Measurements from ENCODE around the gene ZNF606. TPM values are rescaled to one million over a fixed set of nuclear protein-coding genes. Genes with fewer than 3 reads are reported as not detected.

The ZNF606 gene
- total and polyA plus RNA-seq, 2 donors (not counting 3 experiments of a cell fraction or from before 2014, with no cell fraction given) = 4.6 to 10.8 TPM

GRCh38 chr19:57992841-57993240 lies 9.8 kb downstream of the ZNF606 start:
- Histone ChIP-seq H3K4me3 (replicated peaks in 1 of 3; ENCODE audit: insufficient read depth in 1 of 3, low read depth in 1 of 3, low read length in 3 of 3) (no peak overlapping the region), H2AFZ (ENCODE audit: low read depth, low read length) (no peak overlapping the region), H3K27ac (ENCODE audit: insufficient read depth, low read depth, low read length) (no peak overlapping the region), H3K79me2 (ENCODE audit: control insufficient read depth, insufficient read depth, low read length) (no peaks in the 10 kb centered on the region), H3K27me3 (ENCODE audit: control insufficient read depth in 2 of 2, insufficient read depth in 2 of 2, low read length in 2 of 2) (no peaks in the 10 kb centered on the region), H3K4me1 (ENCODE audit: control insufficient read depth, extremely low read depth, insufficient read depth, low read length) (no peaks in the 10 kb centered on the region), H3K9ac (replicated peaks; ENCODE audit: extremely low read depth, insufficient read depth, low read length) (no peak overlapping the region), H3K36me3 (ENCODE audit: control insufficient read depth in 2 of 2, extremely low read depth in 1 of 2, insufficient read depth in 2 of 2, low read length in 2 of 2) (peaks cover 7 to 25% of the 10 kb centered on the region in 2 experiments), H3K9me1 (replicated peaks; ENCODE audit: control insufficient read depth, extremely low read depth, insufficient read depth, low read length) (no peaks in the 10 kb centered on the region), H3K9me3 (replicated peaks; ENCODE audit: control insufficient read depth, insufficient read depth, low read length) (no peaks in the 10 kb centered on the region), H3K4me2 (ENCODE audit: insufficient read depth, low read length) (no peak overlapping the region), H4K20me1 (replicated peaks; ENCODE audit: control insufficient read depth, extremely low read depth, insufficient read depth, low read length) (no peaks in the 10 kb centered on the region)
- intact Hi-C loops (cut with micrococcal nuclease) (no loop called here), dilution Hi-C loops (cut with MboI; ENCODE audit: extremely low pct_ligation_motif_present, low sequenced_read_pairs) (no loop called here)
- ChIA-PET POLR2A (no interaction called here), CTCF (no interaction called here)
- BruUV-seq (replicated peaks) = no TSS peak
- DNase-seq (ENCODE audit: low read depth, low spot score) = no peak
- no peak for FAIRE-seq
- TF ChIP-seq JUN (IDR thresholded peaks at IDR 0.05; ENCODE audit: borderline replicate concordance, insufficient read depth, insufficient read length, low read depth) (no peak), POLR2AphosphoS5 (IDR thresholded peaks at IDR 0.05; ENCODE audit: insufficient read depth, low read depth, low read length) (no peak)

- H3K4me3 ChIP-seq (replicated peaks in 1 of 3; ENCODE audit: insufficient read depth in 1 of 3, low read depth in 1 of 3, low read length in 3 of 3) = no peak overlapping the region
- H3K9me1 ChIP-seq (replicated peaks; ENCODE audit: control insufficient read depth, extremely low read depth, insufficient read depth, low read length) = no peaks in the 10 kb centered on the region
- dilution Hi-C loops (cut with MboI; ENCODE audit: extremely low pct_ligation_motif_present, low sequenced_read_pairs) (no loop called here), intact Hi-C loops (cut with micrococcal nuclease) (no loop called here)
- no peak overlapping the region for H3K4me2 ChIP-seq (ENCODE audit: insufficient read depth, low read length)
- H3K9ac ChIP-seq (replicated peaks; ENCODE audit: extremely low read depth, insufficient read depth, low read length) = no peak overlapping the region
- H2AFZ ChIP-seq (ENCODE audit: low read depth, low read length) = no peak overlapping the region
- BruUV-seq (replicated peaks) = no TSS peak
- ChIA-PET POLR2A (no interaction called here), CTCF (no interaction called here)
- no peak overlapping the region for H3K27ac ChIP-seq (ENCODE audit: insufficient read depth, low read depth, low read length)
- H3K36me3 ChIP-seq (ENCODE audit: control insufficient read depth in 2 of 2, extremely low read depth in 1 of 2, insufficient read depth in 2 of 2, low read length in 2 of 2) = peaks cover 14 to 16% of the 10 kb centered on the region in 2 experiments
- no peaks in the 10 kb centered on the region for H3K27me3 ChIP-seq (ENCODE audit: control insufficient read depth in 2 of 2, insufficient read depth in 2 of 2, low read length in 2 of 2)
- H3K79me2 ChIP-seq (ENCODE audit: control insufficient read depth, insufficient read depth, low read length) = no peaks in the 10 kb centered on the region
- no peaks in the 10 kb centered on the region for H3K4me1 ChIP-seq (ENCODE audit: control insufficient read depth, extremely low read depth, insufficient read depth, low read length)
- no peak for TF ChIP-seq GATA2 (IDR thresholded peaks at IDR 0.05; ENCODE audit: insufficient read depth, insufficient read length, low read depth, low read length)
- no peak for TF ChIP-seq EZH2 (IDR thresholded peaks at IDR 0.05; ENCODE audit: borderline replicate concordance, low read depth, low read length, severe bottlenecking)
- no peak for TF ChIP-seq FOS (IDR thresholded peaks at IDR 0.05; ENCODE audit: borderline replicate concordance, insufficient read depth, low read length)
- TF ChIP-seq MYC (IDR thresholded peaks at IDR 0.05; ENCODE audit: low read depth, low read length) = no peak
- no peak for TF ChIP-seq JUN (IDR thresholded peaks at IDR 0.05; ENCODE audit: borderline replicate concordance, insufficient read depth, insufficient read length, low read depth)
- no peak for TF ChIP-seq POLR2AphosphoS5 (IDR thresholded peaks at IDR 0.05; ENCODE audit: insufficient read depth, low read depth, low read length)
- TF ChIP-seq CTCF (IDR thresholded peaks at IDR 0.05; ENCODE audit: extremely low read depth in 1 of 2, insufficient read depth in 1 of 2, low read depth in 1 of 2, low read length in 2 of 2) = no peak
- no peak for TF ChIP-seq MAX (IDR thresholded peaks at IDR 0.05; ENCODE audit: insufficient read depth, insufficient read length)
- no peak for TF ChIP-seq POLR2A (IDR thresholded peaks at IDR 0.05; ENCODE audit: low read depth, low read length)
- DNase-seq (ENCODE audit: low read depth, low spot score) = peak; percentile 5
- no peak for FAIRE-seq
- peaks cover 50% of the 10 kb centered on the region for H3K9me3 ChIP-seq (replicated peaks; ENCODE audit: control insufficient read depth, insufficient read depth, low read length)
- no peaks in the 10 kb centered on the region for H4K20me1 ChIP-seq (replicated peaks; ENCODE audit: control insufficient read depth, extremely low read depth, insufficient read depth, low read length)
Measured at GRCh38 chr19:57978586-57979289, 23.9 kb downstream of the ZNF606 start.
